GM21360 (cell line): ENCODE data around the gene SLC10A7.

Experiments
- ATAC-seq: cut with Tn5 transposase; IDR thresholded peaks from one replicate; pipeline ENCODE4 v1.9.1; 2021; ENCODE audit warnings: mild to moderate bottlenecking, moderate library complexity; ENCODE audit not compliant: unreplicated experiment

SLC10A7 gene

DNA sequence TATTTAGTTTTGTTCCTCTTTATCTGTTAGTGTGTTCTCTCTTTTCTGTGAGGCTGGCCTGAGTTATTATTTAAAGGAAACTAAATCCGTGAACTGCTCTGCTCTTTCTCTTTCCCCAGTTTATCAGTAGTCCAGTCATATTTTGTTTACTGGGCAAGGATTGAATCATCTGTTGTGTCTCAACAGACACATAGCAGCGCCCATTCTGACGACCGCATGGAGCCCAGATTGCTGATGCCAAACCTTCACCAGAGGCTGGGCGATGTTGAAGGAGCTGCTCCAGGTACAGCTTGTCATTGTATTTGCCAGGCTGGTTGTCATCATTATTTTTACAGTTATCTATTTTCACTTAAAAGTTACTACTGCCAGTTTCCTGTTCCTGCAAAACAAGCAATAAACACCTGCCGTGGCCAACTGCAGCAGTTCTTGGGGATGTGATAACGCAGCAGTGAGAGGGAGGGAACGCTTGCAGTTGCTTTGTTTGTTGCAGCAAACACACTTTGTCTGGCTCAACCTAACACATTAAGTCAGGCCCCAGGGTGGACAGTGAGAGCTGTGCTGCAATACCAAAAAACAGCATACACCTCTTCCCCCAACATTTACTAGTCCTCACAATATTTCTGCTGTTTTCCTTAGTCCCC lies 297.3 kb downstream of the SLC10A7 start:
- ATAC-seq, result no peak

DNA sequence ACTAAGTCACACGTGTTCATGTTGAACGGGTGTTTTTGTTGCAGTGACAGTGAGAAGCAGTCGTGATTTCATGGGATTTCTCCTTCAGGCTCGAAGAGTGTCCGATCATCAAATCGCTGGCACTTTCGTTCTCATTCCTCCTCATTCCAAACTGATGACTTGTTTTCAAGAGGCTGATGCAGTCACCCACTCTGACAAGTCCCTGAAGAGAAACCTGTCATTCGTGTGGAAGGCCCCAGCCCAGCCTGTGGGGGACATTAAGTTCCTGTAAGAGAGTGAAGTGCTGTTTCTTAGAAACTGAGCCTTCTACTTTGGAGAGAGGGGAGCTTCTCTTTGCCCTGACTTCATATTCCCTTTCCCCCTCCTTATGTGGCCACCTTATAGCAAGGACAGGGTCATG lies 299.4 kb downstream of the SLC10A7 start:
- no peak for ATAC-seq

DNA sequence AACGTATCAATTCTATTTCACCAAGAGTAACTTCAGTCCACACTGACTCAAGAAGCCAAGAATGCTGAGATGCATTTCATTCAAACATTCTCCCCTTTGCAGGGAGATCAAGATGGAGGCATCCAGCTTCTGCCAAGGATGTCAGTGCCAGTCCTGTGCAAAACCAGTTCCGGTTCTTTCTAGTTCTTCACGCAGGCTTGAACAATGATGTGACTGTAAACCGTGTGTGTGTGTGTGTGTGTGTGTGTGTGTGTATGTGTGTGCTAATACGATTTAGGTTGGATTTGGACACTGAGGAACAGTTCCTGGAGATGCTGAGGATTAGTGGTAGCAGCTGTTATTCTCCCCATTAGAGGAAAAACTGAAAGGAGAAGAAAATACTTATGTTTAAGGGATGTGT lies 307.5 kb downstream of the SLC10A7 start, which contains the start of gene REELD1:
TSS of gene REELD1 (plus strand) at position 301 of the 400 bp plus-strand sequence. CDS start 2,415 bp downstream, outside the sequence.
- no peak for ATAC-seq

DNA sequence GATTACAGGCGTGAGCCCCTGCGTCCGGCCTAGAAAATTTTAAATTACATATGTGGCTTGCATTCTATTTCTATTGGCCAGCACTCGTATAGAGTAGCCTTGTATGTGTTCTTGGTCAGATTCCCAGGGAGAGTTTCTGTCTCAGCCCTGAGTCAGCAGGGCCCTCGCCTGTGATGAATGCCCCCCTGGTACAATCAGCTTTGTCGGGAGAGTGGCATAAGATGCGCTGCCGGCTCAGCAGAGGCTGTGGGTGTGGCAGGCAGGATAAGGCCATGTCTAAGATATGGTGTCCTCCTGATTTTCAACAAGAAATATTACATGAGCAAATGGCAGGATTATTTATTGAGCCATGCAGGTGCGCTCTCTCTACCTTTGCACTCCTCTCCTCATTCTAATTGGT lies 309.0 kb downstream of the SLC10A7 start:
- ATAC-seq, result no peak

DNA sequence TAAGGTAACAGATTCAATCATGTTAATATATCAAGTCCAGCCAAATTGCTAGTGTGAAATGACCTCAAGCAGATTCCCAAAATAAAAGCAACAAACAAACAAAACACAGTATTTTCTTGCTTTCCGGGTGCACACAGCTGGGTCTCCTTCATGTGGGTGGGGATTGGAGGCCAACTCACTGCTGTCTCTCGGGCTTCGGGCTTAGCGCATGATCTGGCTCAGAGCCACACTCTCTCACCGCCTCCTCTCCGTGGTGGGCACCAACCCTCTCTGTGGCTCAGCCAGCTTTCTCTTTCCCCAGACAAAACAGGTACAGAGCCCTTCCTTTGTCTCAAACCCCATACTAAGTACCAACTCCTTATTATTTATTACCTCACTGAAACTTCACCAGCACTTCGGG lies 310.3 kb downstream of the SLC10A7 start:
- no peak for ATAC-seq

DNA sequence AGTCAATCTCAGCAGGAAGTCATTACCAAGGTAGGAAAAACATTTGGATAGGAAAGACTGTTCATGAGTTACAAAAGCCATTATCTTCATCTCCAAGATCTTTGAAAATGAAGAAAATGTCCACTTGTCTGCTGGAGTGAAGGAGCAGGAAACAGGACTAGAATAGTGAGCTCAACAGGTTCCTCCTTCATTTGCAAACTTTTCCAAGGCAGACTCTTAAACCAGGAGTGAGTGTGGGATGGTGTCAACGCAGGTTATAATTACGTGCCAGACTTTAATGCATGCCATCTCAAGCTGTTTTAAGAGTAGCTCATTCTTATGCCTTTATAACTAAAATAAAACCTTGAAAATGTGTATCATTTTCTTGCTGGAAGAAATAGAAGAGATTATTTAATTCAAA lies 310.9 kb downstream of the SLC10A7 start:
- ATAC-seq, result no peak

DNA sequence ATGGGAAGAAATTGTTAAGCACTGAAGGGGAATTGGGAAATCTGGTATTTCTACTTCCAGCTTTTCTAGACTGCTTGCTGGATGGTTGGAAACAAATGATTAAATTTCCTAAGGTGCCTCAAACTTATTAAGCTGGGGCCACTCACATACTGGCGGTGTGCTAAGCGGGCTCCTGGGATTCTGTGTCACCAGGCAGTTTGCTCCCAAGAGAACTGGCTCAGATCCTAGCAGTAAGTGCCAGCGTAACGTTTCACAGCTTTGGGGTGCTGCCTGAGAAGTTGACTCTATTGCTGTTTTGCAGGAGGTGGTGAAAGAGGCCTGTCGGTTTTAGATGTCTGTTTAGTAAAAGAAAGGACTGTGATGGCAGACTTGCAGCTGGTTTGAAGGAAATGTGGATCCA lies 314.3 kb downstream of the SLC10A7 start:
- ATAC-seq, result no peak
